HG03060 (cell line): ENCODE data around the gene LAX1.
"Not testable (repeated sequence)": the region's sequence is repeated elsewhere in the genome, so short reads cannot be mapped to it uniquely, and the experiment has no call there.

Experiments
- ATAC-seq: cut with Tn5 transposase; IDR thresholded peaks from one replicate; pipeline ENCODE4 v1.9.1; 2021; ENCODE audit warnings: low read depth, moderate number of reproducible peaks; ENCODE audit not compliant: unreplicated experiment

The LAX1 gene, protein sequence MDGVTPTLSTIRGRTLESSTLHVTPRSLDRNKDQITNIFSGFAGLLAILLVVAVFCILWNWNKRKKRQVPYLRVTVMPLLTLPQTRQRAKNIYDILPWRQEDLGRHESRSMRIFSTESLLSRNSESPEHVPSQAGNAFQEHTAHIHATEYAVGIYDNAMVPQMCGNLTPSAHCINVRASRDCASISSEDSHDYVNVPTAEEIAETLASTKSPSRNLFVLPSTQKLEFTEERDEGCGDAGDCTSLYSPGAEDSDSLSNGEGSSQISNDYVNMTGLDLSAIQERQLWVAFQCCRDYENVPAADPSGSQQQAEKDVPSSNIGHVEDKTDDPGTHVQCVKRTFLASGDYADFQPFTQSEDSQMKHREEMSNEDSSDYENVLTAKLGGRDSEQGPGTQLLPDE

DNA sequence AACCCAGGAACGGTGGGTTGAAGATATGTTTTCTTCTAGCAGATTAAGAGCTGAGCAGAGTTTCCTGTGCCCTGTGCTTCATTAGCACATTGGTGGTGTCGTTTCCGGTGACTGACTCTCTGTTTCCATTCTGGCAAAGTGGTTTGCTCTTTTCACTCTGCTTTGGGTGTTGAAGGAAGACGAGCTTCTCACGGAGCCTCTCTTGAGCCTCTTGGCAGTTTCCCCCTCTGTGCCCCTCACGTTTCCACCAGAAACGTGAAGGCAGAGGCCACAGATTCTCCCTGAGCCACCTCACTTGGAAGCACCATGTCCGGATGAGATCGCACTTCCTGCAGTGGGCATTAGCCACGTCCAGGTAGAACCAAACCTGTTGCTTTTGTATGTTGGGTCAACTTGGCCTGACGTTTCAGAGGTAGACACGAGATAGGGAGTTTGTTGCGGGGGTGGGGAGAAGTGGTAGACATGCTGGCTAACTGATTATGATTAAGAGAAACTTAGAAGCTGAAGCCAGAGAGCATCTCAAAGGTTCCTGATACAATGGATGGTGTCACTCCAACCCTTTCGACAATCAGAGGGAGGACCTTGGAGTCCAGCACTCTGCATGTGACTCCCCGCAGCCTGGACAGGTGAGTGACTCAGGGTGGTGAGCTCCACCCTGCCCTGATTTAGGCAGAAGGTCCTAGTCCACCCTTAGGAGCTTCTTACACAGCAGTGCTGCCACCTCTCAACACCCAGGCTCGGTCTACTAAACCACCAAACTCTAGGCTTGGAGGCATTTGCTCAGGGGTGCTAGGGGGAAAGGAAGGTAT lies at the start of gene LAX1:
LAX1 (plus strand) TSS at position 155 of the 809 bp plus-strand sequence; CDS start at position 538, 383 bp downstream.
- ATAC-seq = no peak

DNA sequence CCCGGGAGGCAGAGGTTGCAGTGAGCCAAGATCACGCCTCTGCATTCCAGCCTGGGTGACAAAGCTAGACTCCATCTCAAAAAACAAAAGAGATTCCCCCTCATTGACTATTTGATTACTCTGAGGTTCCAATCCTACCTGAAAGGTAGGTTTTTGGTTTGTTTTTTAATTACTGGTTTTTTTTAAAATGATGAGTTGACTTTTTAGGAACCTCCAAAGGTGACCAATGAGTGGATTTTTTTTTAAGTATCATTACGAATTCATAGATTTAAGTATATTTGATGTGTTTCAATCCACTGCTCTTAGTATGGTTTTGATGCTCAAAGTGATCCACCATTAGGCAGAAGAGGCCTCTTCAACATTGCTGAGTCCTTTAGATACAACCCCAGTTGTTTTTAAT lies 47.9 kb upstream of the LAX1 start:
- no peak for ATAC-seq

DNA sequence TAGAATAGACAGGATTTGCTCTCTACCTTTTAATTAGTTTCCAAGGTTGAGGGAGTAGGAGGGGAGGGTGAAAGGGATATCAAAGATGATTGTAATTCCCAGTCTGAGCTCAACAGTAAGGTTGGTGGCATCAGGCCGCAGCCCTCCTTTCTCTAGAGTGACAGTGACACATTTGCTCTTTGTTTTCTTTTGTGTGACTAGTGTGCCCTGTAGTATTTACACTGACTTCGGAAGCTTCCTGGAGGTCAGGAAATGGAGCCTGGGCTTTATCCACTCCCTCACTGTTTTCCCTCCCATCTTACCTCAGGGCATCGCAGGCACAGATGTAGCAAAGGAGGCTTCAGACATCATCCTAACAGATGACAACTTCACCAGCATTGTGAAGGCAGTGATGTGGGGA lies 44.7 kb upstream of the LAX1 start:
- ATAC-seq = no peak

DNA sequence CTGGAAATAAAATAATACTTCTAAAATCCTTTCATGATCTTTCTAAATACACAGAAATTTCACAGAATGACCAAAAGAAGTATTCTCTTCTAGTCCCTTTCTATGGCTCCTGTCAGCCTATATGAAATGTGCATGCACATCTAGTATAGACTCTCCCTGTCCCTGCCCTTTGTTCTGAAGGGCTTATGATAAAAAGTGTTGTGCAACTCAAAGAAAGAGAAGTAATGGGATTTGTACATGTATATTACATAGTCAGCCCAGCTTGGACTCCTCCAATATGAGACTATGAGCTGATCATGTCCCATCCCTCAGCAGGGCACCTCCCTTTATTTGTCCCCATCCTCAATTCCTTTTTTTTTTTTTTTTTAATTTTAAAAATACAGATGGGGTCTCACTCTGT lies 42.1 kb upstream of the LAX1 start:
- ATAC-seq = no peak

DNA sequence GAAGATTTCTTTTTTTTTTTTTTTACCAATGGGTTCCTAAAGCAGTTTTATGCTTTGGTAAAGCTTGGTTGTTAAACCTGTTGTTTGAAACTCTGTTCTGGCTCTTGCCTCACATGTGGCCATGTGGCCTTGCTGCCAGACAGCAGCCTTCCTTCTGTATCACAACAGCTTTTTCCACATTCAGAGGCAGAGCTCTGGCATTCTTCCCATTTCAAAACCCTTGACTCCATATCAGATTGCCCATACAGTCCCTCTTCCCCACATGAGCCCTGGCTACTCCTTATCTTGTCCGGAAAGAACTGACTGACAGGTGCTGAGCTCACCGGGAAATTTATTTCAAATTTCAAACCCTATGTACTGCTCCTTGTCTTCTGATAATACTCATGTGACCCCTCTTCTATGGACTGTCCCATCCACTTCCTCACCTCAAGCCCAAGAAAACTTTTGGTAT lies 38.5 kb upstream of the LAX1 start:
- no peak for ATAC-seq

DNA sequence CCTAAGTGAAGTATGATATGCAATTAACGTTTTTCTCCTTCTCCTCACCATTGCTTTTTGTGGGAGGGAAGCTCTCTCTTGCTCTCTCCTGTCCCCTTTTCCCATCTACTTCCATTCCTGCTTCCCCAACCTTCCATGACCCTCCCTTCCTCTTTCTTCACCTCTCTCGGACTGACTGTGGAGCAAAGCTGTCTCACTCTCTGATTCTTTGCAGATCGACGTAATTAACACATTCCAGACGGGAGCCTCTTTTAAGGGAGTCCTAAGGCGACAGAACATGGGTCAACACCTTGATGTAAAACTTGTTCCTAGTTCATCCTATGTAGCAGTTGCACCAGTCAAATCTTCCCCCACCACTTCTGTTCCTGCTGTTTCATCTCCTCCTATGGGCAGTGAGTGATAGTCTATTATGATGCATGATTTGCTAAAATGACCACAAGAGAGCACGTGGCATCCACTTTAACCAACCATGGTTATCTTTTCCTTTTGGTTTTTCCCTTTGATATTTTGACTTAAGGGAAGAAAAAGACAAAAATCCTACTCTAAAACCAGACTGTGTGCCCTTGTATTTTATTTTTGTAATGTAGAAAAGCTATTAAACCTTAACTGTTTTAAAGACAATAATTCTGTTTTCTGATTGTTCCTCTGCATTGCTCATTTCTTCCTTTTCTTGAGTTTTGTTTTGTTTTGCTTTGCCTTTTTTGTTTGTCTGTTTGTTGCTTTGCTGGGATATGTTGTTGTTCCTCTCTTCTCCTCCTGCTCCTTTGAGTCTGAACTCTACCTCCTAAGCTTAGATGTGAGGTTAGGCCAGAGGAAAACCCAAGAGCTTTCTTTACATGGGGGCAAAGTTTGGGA lies 31.7 kb upstream of the LAX1 start:
- ATAC-seq = no peak

DNA sequence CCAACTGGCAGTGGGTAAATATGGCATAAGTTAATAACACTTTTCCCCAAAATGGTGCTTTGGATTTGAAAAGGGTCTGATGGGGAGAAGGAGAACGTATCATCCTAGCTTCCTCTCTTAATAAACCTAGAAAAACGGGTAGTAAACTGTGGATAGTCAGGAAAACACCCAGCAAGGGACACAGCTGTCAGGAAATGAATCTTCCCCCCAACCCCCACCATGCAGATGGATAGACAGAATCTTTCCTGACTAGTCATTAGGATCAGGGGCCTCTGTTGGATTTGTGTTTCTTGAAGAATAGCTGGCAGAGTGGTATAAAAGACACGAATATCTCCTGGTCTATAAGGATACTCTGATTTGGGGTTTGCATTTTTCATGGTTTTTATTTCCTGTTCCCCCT lies 22.5 kb upstream of the LAX1 start:
- ATAC-seq = no peak

DNA sequence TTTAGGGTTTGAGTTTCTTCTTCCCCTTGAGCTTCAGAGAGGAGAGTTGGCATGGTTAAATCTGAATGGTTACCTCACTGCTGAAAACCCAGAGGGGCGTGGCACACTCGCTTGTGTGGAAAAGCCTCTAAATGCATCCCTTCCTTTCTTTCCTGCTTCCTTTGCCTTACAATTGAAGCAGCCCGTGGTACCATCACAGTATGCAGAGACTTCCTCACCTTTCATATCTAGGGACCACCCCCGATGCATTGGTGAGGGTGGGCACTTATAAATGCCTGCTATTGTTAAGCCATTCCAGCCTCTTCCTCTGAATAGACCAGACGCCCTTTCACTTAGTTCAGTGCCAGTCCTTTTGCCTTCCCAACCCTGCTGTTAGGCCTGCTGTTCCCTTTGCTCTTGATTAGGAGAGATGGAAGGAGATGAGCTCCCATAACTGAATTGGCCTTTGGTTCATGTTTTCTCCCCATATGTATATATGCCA lies 21.9 kb upstream of the LAX1 start:
- no peak for ATAC-seq

DNA sequence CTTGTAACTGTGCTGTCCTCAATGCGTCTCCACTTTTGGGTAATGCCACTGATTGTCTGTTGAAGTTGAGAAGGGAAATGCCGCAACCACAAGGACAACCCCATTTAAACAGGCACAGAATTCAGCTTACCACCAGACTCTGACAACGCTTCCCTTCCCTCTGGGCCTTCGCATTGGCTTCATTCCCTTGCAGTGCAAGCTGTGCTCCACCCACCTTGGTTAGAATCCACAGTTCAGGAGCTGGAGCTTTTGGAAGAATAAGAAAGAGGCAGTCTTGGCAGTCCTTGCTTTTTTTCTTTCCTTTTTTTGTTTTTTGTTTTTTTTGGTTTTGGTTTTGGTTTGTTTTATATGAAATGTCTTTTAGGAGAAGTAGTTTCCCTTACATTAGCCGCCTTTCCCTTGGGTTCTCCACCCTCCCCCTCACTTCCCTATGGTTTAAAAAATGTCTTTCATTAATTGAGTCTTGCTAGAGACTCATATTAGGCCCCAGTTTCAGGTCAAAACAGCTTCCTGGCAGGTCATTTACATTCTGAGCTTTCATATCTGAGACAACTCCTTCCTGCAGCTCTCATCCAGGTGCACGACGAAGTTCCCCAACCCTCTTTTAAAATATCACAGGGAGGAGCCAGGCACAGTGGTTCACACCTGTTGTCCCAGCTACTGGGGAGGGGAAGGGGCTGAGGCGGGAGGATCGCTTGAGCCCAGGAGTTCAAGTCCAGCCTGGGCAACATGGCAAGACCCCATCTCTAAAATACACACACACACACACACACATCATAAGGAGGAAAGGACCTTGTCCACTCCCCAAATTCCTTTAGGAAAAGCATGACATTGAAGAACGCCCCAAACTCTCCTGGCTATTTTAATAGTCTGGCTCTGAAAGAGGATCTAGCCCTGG lies 20.7 kb upstream of the LAX1 start:
- ATAC-seq = no peak

DNA sequence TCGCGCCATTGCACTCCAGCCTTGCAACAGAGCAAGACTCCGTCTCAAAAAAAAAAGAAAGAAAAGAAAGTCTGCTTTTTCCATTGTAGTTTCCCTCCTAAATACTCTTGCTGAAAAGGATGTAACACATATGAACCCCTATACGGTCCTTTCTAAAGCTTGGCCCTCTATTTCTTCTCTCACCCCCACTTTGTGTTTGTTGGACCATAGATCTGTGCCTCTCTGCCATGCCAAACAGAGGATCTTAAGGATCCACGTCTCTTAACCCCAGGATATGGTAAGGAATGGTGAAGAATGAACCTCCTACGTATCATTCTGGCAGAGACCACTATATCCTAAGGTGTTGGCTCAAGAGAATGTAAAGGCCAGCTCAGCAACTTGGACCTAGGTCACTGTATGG lies 18.7 kb upstream of the LAX1 start:
- ATAC-seq = no peak

DNA sequence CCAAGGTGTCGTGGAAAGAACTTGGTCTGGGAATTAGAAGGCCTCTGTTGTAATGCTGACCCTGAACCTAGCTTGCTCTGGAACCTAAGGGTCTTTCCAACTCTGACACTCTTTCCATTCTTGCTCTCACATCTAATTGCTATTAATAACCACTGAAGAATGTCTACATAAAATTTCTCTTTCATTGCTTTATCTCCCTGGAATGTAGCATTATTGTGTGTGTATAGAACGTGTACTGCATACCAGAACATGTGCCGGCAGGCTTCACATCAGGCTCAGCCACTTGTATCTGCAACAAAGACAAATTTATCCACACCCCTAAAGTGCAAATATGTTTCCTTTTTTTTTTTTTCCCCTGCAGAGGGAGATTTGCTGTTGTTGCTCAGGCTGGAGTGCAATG lies 13.9 kb upstream of the LAX1 start:
- ATAC-seq = no peak

DNA sequence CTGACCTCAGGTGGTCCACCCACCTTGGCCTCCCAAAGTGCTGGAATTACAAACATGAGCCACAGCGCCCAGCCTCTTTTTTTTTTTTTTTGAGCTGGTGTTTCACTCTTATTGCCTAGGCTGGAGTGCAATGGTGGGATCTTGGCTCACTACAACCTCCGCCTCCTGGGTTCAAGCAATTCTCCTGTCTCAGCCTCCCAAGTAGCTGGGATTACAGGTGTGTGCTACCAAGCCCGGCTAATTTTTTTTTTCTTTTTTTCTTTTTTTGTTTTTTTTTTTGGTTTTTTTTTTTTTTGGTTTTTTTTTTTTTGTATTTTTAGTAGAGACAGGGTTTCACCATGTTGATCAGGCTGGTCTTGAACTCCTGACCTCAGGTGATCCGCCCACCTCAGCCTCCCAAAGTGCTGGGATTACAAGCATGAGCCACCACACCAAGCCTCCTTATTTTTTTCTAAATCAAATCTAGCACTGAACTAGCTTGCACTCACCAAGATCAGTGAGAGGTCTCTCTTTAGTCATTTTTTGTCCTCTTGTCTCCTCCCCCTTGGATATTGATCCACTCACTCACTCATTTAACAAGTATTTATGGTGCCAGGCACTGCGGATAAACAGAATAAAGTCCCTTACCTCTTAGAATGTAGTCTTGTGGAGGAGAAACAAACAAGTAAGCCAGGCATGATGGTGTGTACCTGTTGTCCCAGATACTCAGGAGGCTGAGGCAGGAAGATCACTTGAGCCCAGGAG lies 13.2 kb upstream of the LAX1 start:
- ATAC-seq = not testable (repeated sequence)

DNA sequence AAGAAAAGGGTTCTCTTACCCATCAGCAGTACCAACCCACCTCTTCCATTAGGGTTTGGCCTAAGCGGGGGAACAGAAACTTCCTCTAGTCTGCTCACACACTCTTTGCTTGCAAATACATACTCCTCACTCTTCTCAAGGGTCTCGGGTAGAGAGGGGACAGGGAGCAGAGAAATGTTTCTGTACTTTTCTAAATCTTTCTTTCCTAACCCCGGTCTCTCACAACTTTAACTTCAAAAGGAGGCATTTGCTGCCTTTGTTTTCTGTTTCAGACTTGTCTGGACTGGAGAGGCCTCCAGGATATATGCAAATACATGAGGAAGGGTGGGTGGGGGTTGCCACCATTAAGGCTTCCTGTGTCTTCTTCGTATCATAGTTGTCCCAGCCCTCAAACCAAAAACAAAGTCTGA lies 10.5 kb upstream of the LAX1 start:
- ATAC-seq = no peak

DNA sequence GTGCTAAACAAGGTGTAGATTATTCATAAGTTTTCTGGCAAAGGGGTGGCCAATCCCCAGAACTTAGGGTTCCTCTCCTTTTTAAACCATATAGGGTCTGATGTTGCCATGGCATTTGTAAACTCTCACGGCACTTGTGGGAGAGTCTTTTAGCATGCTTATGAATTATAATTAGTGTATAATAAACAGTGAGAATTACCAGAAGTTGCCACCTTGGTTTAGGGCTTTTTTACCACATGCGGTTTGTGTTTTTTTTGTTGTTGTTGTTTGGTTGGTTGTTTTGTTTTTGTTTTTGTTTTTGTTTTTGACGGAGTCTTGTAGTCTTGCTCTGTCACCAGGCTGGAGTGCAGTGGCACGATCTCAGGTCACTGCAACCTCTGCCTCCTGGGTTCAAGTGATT lies 8.9 kb upstream of the LAX1 start:
- ATAC-seq = no peak

DNA sequence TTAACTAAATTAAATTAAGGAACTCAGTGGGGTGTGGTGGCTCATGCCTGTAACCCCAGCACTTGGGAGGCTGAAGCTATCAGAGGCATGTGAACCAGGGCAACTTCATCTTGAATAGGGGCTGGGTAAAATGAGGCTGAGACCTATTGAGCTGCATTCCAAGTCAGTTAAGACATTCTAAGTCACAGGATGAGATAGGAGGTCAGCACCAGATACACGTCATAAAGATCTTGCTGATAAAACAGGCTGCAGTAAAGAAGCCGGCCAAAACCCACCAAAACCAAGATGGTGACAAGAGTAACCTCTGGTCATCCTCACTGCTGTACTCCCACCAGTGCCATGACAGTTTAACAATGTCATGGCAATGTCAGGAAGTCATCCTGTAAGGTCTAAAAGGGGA lies 6.2 kb upstream of the LAX1 start:
- not testable (repeated sequence) for ATAC-seq

DNA sequence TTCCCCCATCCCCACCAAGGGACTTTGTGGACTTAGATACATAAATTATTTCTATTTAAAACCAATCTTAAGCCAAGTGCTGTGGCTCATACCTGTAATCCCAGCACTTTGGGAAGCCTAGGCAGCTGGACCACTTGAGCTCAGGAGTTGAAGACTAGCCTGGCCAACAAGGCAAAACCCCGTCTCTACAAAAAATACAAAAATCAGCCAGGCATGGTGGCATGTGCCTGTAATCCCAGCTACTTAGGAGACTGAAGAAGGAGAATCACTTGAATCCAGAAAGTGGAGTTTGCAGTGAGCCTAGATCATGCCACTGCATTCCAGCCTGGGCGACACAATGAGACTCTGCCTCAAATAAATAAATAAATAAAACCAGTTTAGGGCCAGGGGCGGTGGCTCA lies 4.5 kb upstream of the LAX1 start:
- ATAC-seq = no peak

DNA sequence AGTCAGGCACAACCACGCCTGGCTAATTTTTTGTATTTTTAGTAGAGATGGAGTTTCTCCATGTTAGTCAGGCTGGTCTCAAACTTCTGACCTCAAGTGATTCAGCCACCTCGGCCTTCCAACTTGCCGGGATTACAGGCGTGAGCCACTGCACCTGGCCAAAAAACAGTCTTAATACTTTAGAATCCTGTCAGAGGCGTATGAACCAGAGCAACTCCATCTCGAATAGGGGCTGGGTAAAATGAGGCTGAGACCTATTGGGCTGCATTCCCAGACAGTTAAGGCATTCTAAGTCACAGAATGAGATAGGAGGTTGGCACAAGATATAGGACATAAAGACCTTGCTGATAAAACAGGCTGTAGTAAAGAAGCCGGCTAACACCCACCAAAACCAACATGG lies 3.0 kb upstream of the LAX1 start:
- not testable (repeated sequence) for ATAC-seq

DNA sequence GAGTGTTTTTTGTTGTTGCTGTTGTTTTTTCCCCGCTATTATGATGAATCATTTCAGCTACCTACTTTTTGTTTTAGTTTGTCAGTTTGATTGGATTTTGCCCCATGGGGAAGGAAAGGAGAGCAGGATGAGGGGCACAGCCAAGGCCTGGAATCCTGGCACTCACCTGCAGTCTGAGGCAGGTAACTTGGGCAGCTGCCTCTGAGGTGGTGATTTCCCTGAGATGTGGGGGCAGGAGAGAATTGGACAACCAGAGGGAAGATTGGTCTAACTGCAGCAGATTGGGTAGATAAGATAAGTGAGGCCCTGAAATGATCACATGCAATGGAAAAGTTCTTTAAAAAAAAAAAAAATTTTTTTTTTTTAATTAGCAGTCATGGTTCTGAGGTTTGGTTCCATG lies 1.5 kb upstream of the LAX1 start:
- no peak for ATAC-seq
